Measurements from ENCODE around the gene ZBTB8A.

DNA sequence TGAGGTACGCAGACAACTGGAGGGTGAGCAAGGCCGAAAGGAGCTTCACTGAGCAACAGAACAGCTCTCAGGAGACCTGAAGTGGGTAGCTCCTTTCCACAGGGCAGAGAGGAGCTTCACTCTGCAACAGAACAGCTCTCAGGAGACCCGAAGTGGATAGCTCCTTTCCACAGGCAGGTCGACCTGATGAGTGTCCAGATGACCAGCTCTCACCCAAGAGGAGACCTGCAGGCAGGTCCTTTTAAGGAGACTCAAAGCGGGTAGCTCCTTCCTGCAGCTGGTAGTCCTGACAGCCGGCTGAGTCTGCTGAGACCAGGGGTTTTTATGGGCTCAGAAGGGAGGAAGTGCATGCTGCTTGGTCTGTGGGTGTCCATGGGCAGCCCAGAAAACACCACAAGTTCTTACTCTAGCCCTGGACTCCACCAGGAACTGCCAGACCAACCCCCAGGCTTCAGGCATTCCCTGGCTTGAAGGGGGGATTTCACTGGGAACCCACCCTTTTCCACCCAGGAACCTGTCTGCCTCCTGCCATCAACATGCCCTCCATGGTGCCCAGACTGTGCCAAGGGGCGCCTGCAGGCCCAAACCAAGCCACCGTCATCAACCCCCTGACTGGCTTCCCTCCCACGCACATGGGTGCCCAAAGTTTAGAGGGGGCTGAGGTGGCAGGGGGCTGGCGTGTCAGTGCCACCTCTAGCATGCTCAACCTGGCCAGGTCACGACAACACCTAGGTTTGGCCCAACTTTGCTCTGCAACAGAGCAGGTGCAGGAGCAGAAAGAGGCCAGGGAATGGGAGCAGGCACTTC is 67.5 kb downstream of the ZBTB8A start:
- TF ChIP-seq RBBP5 (IDR thresholded peaks at IDR 0.05; ENCODE audit: borderline replicate concordance, low read depth, low read length), result no peak
- TF ChIP-seq GABPA (IDR thresholded peaks at IDR 0.05; ENCODE audit: borderline replicate concordance, insufficient read depth, low read length), result no peak
- no peak for TF ChIP-seq SP1 (IDR thresholded peaks at IDR 0.05; ENCODE audit: low read depth, low read length)
- TF ChIP-seq BRCA1 (IDR thresholded peaks at IDR 0.05; ENCODE audit: low read depth, low read length), result no peak
- no peak for TF ChIP-seq EZH2 (IDR thresholded peaks at IDR 0.05; ENCODE audit: low read depth, low read length, severe bottlenecking)
- no peak for TF ChIP-seq MAX (IDR thresholded peaks at IDR 0.05)
- TF ChIP-seq, protein P1, sequence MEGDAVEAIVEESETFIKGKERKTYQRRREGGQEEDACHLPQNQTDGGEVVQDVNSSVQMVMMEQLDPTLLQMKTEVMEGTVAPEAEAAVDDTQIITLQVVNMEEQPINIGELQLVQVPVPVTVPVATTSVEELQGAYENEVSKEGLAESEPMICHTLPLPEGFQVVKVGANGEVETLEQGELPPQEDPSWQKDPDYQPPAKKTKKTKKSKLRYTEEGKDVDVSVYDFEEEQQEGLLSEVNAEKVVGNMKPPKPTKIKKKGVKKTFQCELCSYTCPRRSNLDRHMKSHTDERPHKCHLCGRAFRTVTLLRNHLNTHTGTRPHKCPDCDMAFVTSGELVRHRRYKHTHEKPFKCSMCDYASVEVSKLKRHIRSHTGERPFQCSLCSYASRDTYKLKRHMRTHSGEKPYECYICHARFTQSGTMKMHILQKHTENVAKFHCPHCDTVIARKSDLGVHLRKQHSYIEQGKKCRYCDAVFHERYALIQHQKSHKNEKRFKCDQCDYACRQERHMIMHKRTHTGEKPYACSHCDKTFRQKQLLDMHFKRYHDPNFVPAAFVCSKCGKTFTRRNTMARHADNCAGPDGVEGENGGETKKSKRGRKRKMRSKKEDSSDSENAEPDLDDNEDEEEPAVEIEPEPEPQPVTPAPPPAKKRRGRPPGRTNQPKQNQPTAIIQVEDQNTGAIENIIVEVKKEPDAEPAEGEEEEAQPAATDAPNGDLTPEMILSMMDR (IDR thresholded peaks at IDR 0.05; ENCODE audit: control extremely low read depth in 1 of 3, insufficient read depth in 1 of 3, low read depth in 1 of 3, low read length in 3 of 3), result no peak
- TF ChIP-seq HDAC6 (IDR thresholded peaks at IDR 0.05; ENCODE audit: low read depth, low read length), result no peak
- TF ChIP-seq ATF2 (IDR thresholded peaks at IDR 0.05; ENCODE audit: low read length), result no peak
- TF ChIP-seq CHD2 (IDR thresholded peaks at IDR 0.05; ENCODE audit: low read length), result no peak
